Hematopoietic multipotent progenitor cell treated with erythropoietin and hydrocortisone succinate and interleukin-3 and kit ligand, for 17 days (in vitro differentiated cells): ENCODE measurements around the gene SCYGR3.
"Not testable (repeated sequence)": the region's sequence is repeated elsewhere in the genome, so short reads cannot be mapped to it uniquely, and the experiment has no call there.

Experiments used
- DNase-seq: peaks from one replicate; pipeline ENCODE4 v3.0.0-alpha.2; 2015; ENCODE audit warnings: low spot score

Gene SCYGR3

GRCh38 chr2:227613272-227613660 is 1.4 kb downstream of the SCYGR3 start:
- no peak for DNase-seq

GRCh38 chr2:227612546-227613271 is 1.9 kb downstream of the SCYGR3 start:
- no peak for DNase-seq

- no peak for DNase-seq
Observed at GRCh38 chr2:227610123-227610522, 4.5 kb downstream of the SCYGR3 start.

- DNase-seq, result no peak
Observed at GRCh38 chr2:227608561-227609338, 5.9 kb downstream of the SCYGR3 start.

GRCh38 chr2:227607941-227608340 is 6.7 kb downstream of the SCYGR3 start:
- no peak for DNase-seq

- DNase-seq, result no peak
Observed at GRCh38 chr2:227606476-227606875, 8.2 kb downstream of the SCYGR3 start.

GRCh38 chr2:227602358-227602757 is 12.3 kb downstream of the SCYGR3 start:
- no peak for DNase-seq

- not testable (repeated sequence) for DNase-seq
Observed at GRCh38 chr2:227598835-227599503, 15.7 kb downstream of the SCYGR3 start, which contains the start of gene SCYGR2. SCYGR2 (plus strand) TSS chr2:227598893; CDS start chr2:227598893, 0 bp downstream.

GRCh38 chr2:227597998-227598397 is 16.6 kb downstream of the SCYGR3 start:
- DNase-seq, result no peak

GRCh38 chr2:227597036-227597435 is 17.6 kb downstream of the SCYGR3 start:
- DNase-seq, result no peak

- no peak for DNase-seq
Observed at GRCh38 chr2:227595797-227596196, 18.8 kb downstream of the SCYGR3 start.

- DNase-seq, result no peak
Observed at GRCh38 chr2:227592694-227593387, 21.8 kb downstream of the SCYGR3 start.

GRCh38 chr2:227582369-227582768 is 32.3 kb downstream of the SCYGR3 start:
- no peak for DNase-seq

GRCh38 chr2:227579791-227580190 is 34.8 kb downstream of the SCYGR3 start:
- no peak for DNase-seq

GRCh38 chr2:227578642-227579041 is 36.0 kb downstream of the SCYGR3 start:
- no peak for DNase-seq

- no peak for DNase-seq
Observed at GRCh38 chr2:227577555-227577954, 37.1 kb downstream of the SCYGR3 start.

- no peak for DNase-seq
Observed at GRCh38 chr2:227576812-227577211, 37.8 kb downstream of the SCYGR3 start.

- DNase-seq, result no peak
Observed at GRCh38 chr2:227576110-227576509, 38.5 kb downstream of the SCYGR3 start.

GRCh38 chr2:227570615-227571014 is 44.0 kb downstream of the SCYGR3 start:
- DNase-seq, result no peak

- DNase-seq, result no peak
Observed at GRCh38 chr2:227568852-227569169, 45.8 kb downstream of the SCYGR3 start.

- DNase-seq, result no peak
Observed at GRCh38 chr2:227566012-227566411, 48.6 kb downstream of the SCYGR3 start.

GRCh38 chr2:227565080-227565479 is 49.6 kb downstream of the SCYGR3 start:
- no peak for DNase-seq
